Esophagus squamous epithelium (tissue), 5 donors: ENCODE data around the gene VAV3. TPM values are rescaled to one million over a fixed set of nuclear protein-coding genes. Genes with fewer than 3 reads are reported as not detected.

Source experiments
- DNase-seq: peaks from one replicate; lab custom pipeline; 2025; lab: John Stamatoyannopoulos, UW
- H3K27ac ChIP-seq, 4 donors: fragments of 200-600 bp; sonication (generic); one replicate each; pipeline ENCODE4 v1.5.1; 2016 to 2019; ENCODE audit warnings: mild to moderate bottlenecking in 1 of 4
- H3K27me3 ChIP-seq, 4 donors: fragments of 200-600 bp; sonication (generic); 1 replicate in 3 of 4; 2 replicates in 1 of 4; pipeline versions ENCODE4 v1.5.1 to v1.6.0; 2017 to 2021; ENCODE audit warnings: antibody characterized with exemption in 1 of 4
- H3K36me3 ChIP-seq, 3 donors: fragments of 200-600 bp; sonication (generic); one replicate each; pipeline ENCODE4 v1.5.1; 2016 to 2019
- H3K4me1 ChIP-seq, 3 donors: fragments of 200-600 bp; sonication (generic); one replicate each; pipeline ENCODE4 v1.5.1; 2017 to 2019
- H3K4me3 ChIP-seq, 4 donors: fragments of 200-600 bp; sonication (generic); 1 replicate in 3 of 4; 2 replicates in 1 of 4; pipeline ENCODE4 v1.5.1; 2016 to 2019; ENCODE audit warnings: mild to moderate bottlenecking in 2 of 4, moderate library complexity in 1 of 4
- H3K9me3 ChIP-seq, 3 donors: fragments of 200-600 bp; sonication (generic); one replicate each; pipeline ENCODE4 v1.5.1; 2016 to 2019
- CTCF ChIP-seq, 6 experiments: fragments of 450-650 bp in 4 of 6; fragments of 200-600 bp in 2 of 6; sonication (generic) in 2 of 6; IDR thresholded peaks; one replicate each; pipeline ENCODE4 v1.5.1; 2016 to 2019; ENCODE audit warnings: antibody characterized with exemption in 6 of 6, mild to moderate bottlenecking in 4 of 6, moderate library complexity in 4 of 6
- POLR2A ChIP-seq, 4 donors: fragments of 450-650 bp; IDR thresholded peaks; one replicate each; pipeline ENCODE4 v1.6.1; 2017; ENCODE audit warnings: antibody characterized with exemption in 4 of 4, mild to moderate bottlenecking in 4 of 4, moderate library complexity in 3 of 4
- WGBS, 2 donors: methylation state at CpG; one replicate each; pipeline ENCODE4 v1.1.5; 2018; 5-methylcytosine and 5-hydroxymethylcytosine counted together
- intact Hi-C: fragments of 100-400 bp; cut with DNase I; formaldehyde crosslinking; loops from one replicate; pipeline ENCODE4 v1.15.0; 2022
- total RNA-seq, 4 donors: library from RNA; depleted of rRNA; stranded (reverse); fragments of >200 nt; gene quantifications; one replicate each; pipeline ENCODE4 v1.1.0, GENCODE V29; 2016
- donor health status: DM: yes; HTN: yes; CAD: no.

VAV3 gene
- total RNA-seq, 4 donors from 2014 or later = 43.4 to 126 (median 76.9) TPM

- TF ChIP-seq CTCF (IDR thresholded peaks at IDR 0.05) = no peak
- no peak for TF ChIP-seq POLR2A (IDR thresholded peaks at IDR 0.05)
- Histone ChIP-seq H3K36me3 (peaks cover 0 to 48% (median 0%) of the 10 kb centered on the region in 3 donors), H3K27me3 (no peaks in the 10 kb centered on the region), H3K4me1 (peaks cover 0 to 36% (median 0%) of the 10 kb centered on the region in 3 donors), H3K4me3 (no peak overlapping the region), H3K9me3 (no peaks in the 10 kb centered on the region), H3K27ac (no peak overlapping the region)
- WGBS, 2 donors = 50 to 69% methylated on average over 4 of the region's 4 CpGs
- no peak for DNase-seq
- intact Hi-C loops = no loop called here
Measured at GRCh38 chr1:107622535-107622934, 342.4 kb downstream of the VAV3 start.

DNA sequence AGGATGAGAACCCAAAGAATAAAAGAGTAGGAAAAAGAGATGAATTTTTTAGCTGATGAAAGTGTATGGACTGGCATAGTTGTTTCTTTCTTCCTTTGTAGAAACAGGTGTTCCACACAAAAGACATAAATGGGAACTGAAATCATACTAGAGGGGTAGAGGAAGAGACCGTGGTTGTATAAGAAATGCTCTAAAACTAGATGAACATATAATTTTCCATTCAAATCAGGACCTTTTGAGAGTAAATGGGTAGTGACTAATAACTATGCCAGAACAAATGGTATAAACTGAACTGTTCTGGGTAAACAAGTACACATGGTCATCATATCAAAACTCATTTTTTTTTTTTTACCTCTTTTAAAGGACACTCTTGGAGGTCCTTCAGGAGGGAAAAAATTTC lies 344.2 kb downstream of the VAV3 start:
- H3K27me3 ChIP-seq = no peaks in the 10 kb centered on the region
- H3K4me3 ChIP-seq = no peak overlapping the region
- TF ChIP-seq CTCF (IDR thresholded peaks at IDR 0.05) (no peak), POLR2A (IDR thresholded peaks at IDR 0.05) (no peak)
- no peak overlapping the region for H3K27ac ChIP-seq
- 89 to 91% methylated on average over 1 of the region's 1 CpG for WGBS, 2 donors
- intact Hi-C loops = no loop called here
- peaks cover 0 to 58% (median 0%) of the 10 kb centered on the region in 3 donors for H3K36me3 ChIP-seq
- no peak for DNase-seq
- H3K9me3 ChIP-seq = no peaks in the 10 kb centered on the region
- H3K4me1 ChIP-seq = peaks cover 0 to 21% (median 0%) of the 10 kb centered on the region in 3 donors

- DNase-seq = no peak
- peaks cover 0 to 67% (median 0%) of the 10 kb centered on the region in 3 donors for H3K36me3 ChIP-seq
- intact Hi-C loops = no loop called here
- no peaks in the 10 kb centered on the region for H3K27me3 ChIP-seq
- H3K4me3 ChIP-seq = no peak overlapping the region
- H3K27ac ChIP-seq = no peak overlapping the region
- H3K9me3 ChIP-seq = no peaks in the 10 kb centered on the region
- TF ChIP-seq POLR2A (IDR thresholded peaks at IDR 0.05) (no peak), CTCF (IDR thresholded peaks at IDR 0.05) (no peak)
- peaks cover 0 to 7% (median 0%) of the 10 kb centered on the region in 3 donors for H3K4me1 ChIP-seq
Measured at GRCh38 chr1:107618539-107618938, 346.4 kb downstream of the VAV3 start.

DNA sequence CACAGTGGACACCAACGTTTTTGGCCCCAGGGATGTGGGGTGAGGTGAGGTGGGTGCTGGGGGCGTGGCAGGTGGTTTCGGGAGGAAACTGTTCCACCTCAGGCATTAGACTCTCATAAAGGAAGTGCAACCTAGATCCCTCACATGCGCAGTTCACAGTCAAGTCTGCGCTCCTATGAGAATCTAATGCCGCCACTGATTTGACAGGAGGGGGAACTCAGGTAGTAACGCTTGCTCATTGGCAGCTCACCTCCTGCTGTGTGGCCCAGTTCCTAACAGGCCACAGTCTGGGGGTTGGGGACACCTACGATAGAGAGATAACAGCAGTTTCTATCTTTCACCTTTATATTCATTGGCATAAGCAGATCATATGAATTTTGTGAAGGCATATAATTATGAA lies 347.1 kb downstream of the VAV3 start:
- DNase-seq = no peak
- intact Hi-C loops = no loop called here
- 80% methylated on average over 7 of the region's 8 CpGs; no CpG with 5 or more reads in 1 of the 2 donors for WGBS, 2 donors

GRCh38 chr1:107617456-107617855 lies 347.5 kb downstream of the VAV3 start:
- no peaks in the 10 kb centered on the region for H3K27me3 ChIP-seq
- intact Hi-C loops = no loop called here
- H3K4me1 ChIP-seq = no peaks in the 10 kb centered on the region
- H3K36me3 ChIP-seq = peaks cover 0 to 73% (median 0%) of the 10 kb centered on the region in 3 donors
- H3K4me3 ChIP-seq = no peak overlapping the region
- DNase-seq = no peak
- TF ChIP-seq POLR2A (IDR thresholded peaks at IDR 0.05) (no peak), CTCF (IDR thresholded peaks at IDR 0.05) (no peak)
- no peaks in the 10 kb centered on the region for H3K9me3 ChIP-seq
- H3K27ac ChIP-seq = no peak overlapping the region

More for the DNA sequence above, 347.1 kb downstream of the VAV3 start:
- no peaks in the 10 kb centered on the region for H3K27me3 ChIP-seq
- no peak overlapping the region for H3K27ac ChIP-seq
- no peak overlapping the region for H3K4me3 ChIP-seq
- peaks cover 0 to 73% (median 0%) of the 10 kb centered on the region in 3 donors for H3K36me3 ChIP-seq
- no peak for TF ChIP-seq CTCF (IDR thresholded peaks at IDR 0.05)
- TF ChIP-seq POLR2A (IDR thresholded peaks at IDR 0.05) = no peak
- H3K9me3 ChIP-seq = no peaks in the 10 kb centered on the region
- H3K4me1 ChIP-seq = peaks cover 0 to 1% (median 0%) of the 10 kb centered on the region in 3 donors
